ENCODE data around the gene NRK.

NRK gene

DNA sequence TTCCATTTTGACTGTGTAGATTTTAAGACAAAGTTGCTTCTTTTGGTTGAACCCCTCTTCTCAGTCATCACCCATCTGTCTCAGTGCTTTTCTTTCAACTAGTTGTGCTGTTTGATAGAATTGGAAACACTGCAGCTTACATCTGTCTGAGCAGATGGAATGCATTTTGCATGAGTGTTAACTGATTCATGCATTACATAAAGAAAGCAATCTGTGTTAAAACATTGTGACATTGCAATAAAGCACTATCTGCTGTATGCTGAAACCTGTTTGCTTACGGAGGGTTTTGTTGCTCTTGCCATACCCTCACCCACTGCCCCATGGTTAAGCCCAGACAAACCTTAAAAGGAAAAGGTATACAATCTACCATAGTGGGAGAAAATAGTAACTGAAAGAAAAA is 47.4 kb downstream of the NRK start:
- TF ChIP-seq EGR1 (IDR thresholded peaks at IDR 0.05) (no peak), TCF12 (IDR thresholded peaks at IDR 0.05; ENCODE audit: low read depth) (no peak), TEAD4 (IDR thresholded peaks at IDR 0.05) (no peak), USF1 (IDR thresholded peaks at IDR 0.05) (no peak), MAX (IDR thresholded peaks at IDR 0.05) (no peak), FOXM1 (IDR thresholded peaks at IDR 0.05; ENCODE audit: borderline replicate concordance, low read depth) (no peak), NFIC (IDR thresholded peaks at IDR 0.05) (no peak), ZBTB7A (IDR thresholded peaks at IDR 0.05; ENCODE audit: low read depth) (no peak), TAF1 (IDR thresholded peaks at IDR 0.05; ENCODE audit: low read depth) (no peak), RAD21 (IDR thresholded peaks at IDR 0.05; ENCODE audit: low read depth) (no peak), YY1 (IDR thresholded peaks at IDR 0.05; ENCODE audit: low read depth) (no peak), CEBPB (IDR thresholded peaks at IDR 0.05) (no peak), CREB1 (IDR thresholded peaks at IDR 0.05; ENCODE audit: low read depth) (no peak), EP300 (IDR thresholded peaks at IDR 0.05; ENCODE audit: borderline replicate concordance) (no peak)
- TF ChIP-seq, protein P1, sequence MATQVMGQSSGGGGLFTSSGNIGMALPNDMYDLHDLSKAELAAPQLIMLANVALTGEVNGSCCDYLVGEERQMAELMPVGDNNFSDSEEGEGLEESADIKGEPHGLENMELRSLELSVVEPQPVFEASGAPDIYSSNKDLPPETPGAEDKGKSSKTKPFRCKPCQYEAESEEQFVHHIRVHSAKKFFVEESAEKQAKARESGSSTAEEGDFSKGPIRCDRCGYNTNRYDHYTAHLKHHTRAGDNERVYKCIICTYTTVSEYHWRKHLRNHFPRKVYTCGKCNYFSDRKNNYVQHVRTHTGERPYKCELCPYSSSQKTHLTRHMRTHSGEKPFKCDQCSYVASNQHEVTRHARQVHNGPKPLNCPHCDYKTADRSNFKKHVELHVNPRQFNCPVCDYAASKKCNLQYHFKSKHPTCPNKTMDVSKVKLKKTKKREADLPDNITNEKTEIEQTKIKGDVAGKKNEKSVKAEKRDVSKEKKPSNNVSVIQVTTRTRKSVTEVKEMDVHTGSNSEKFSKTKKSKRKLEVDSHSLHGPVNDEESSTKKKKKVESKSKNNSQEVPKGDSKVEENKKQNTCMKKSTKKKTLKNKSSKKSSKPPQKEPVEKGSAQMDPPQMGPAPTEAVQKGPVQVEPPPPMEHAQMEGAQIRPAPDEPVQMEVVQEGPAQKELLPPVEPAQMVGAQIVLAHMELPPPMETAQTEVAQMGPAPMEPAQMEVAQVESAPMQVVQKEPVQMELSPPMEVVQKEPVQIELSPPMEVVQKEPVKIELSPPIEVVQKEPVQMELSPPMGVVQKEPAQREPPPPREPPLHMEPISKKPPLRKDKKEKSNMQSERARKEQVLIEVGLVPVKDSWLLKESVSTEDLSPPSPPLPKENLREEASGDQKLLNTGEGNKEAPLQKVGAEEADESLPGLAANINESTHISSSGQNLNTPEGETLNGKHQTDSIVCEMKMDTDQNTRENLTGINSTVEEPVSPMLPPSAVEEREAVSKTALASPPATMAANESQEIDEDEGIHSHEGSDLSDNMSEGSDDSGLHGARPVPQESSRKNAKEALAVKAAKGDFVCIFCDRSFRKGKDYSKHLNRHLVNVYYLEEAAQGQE (IDR thresholded peaks at IDR 0.05; ENCODE audit: low read depth): no peak

DNA sequence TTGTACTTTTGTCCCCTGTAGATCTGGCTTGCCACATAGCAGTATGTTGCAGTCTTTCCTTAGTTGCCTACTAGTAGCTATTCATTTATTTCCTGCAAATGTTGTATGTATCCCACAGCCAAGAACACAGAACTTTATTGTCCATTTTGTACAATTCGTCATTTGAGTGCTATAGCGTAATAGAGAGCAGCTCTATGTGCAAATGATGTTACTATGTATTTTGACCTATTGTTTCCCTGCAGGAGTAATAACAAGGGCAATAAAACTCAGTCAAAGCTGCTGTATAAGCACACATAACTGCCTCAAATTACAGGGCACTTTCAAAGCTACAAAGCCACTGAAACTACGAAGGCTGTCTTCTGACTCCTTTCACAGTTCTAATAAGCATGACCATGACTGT is 48.1 kb downstream of the NRK start:
- TF ChIP-seq, protein P1 (IDR thresholded peaks at IDR 0.05; ENCODE audit: low read depth): no peak
- TF ChIP-seq EGR1 (IDR thresholded peaks at IDR 0.05) (no peak), FOXM1 (IDR thresholded peaks at IDR 0.05; ENCODE audit: borderline replicate concordance, low read depth) (no peak), TEAD4 (IDR thresholded peaks at IDR 0.05) (no peak), ZBTB7A (IDR thresholded peaks at IDR 0.05; ENCODE audit: low read depth) (no peak), RAD21 (IDR thresholded peaks at IDR 0.05; ENCODE audit: low read depth) (no peak), USF1 (IDR thresholded peaks at IDR 0.05) (no peak), TAF1 (IDR thresholded peaks at IDR 0.05; ENCODE audit: low read depth) (no peak), NFIC (IDR thresholded peaks at IDR 0.05) (no peak)

- TF ChIP-seq CEBPB (IDR thresholded peaks at IDR 0.05) (no peak), FOXM1 (IDR thresholded peaks at IDR 0.05; ENCODE audit: borderline replicate concordance, low read depth) (no peak), TAF1 (IDR thresholded peaks at IDR 0.05; ENCODE audit: low read depth) (no peak), RAD21 (IDR thresholded peaks at IDR 0.05; ENCODE audit: low read depth) (no peak), ZBTB7A (IDR thresholded peaks at IDR 0.05; ENCODE audit: low read depth) (no peak), TEAD4 (IDR thresholded peaks at IDR 0.05) (no peak), MAX (IDR thresholded peaks at IDR 0.05) (no peak), EP300 (IDR thresholded peaks at IDR 0.05; ENCODE audit: borderline replicate concordance) (no peak), YY1 (IDR thresholded peaks at IDR 0.05; ENCODE audit: low read depth) (no peak), USF1 (IDR thresholded peaks at IDR 0.05) (no peak), EGR1 (IDR thresholded peaks at IDR 0.05) (no peak), CREB1 (IDR thresholded peaks at IDR 0.05; ENCODE audit: low read depth) (no peak), NFIC (IDR thresholded peaks at IDR 0.05) (no peak), TCF12 (IDR thresholded peaks at IDR 0.05; ENCODE audit: low read depth) (no peak)
- TF ChIP-seq, protein P1 (IDR thresholded peaks at IDR 0.05; ENCODE audit: low read depth): no peak
These were observed 50.6 kb downstream of the NRK start for GRCh38 chrX:105872941-105873340.

DNA sequence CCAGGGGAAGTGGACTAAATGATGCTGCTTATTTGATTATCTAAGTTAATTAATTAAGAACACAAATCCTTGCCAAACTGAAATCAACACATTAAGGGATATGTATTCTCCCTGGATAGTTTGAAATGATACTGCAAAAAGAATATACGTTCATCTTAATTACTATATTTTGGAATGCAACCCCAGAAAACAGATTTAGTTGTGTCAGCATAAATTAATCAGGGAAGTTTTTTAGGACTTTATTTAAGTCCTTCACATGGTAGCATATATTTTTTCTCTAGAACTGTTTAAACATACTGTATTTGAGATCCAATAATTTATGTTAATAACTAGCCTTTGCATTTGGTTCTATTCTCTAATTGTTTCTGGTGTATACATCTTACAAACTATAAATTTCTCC is 52.5 kb downstream of the NRK start:
- TF ChIP-seq, protein P1 (IDR thresholded peaks at IDR 0.05; ENCODE audit: low read depth): no peak
- TF ChIP-seq EP300 (IDR thresholded peaks at IDR 0.05; ENCODE audit: borderline replicate concordance) (no peak), NFIC (IDR thresholded peaks at IDR 0.05) (no peak), ZBTB7A (IDR thresholded peaks at IDR 0.05; ENCODE audit: low read depth) (no peak), EGR1 (IDR thresholded peaks at IDR 0.05) (no peak), CEBPB (IDR thresholded peaks at IDR 0.05) (no peak), CREB1 (IDR thresholded peaks at IDR 0.05; ENCODE audit: low read depth) (no peak), YY1 (IDR thresholded peaks at IDR 0.05; ENCODE audit: low read depth) (no peak), TAF1 (IDR thresholded peaks at IDR 0.05; ENCODE audit: low read depth) (no peak), RAD21 (IDR thresholded peaks at IDR 0.05; ENCODE audit: low read depth) (no peak), TCF12 (IDR thresholded peaks at IDR 0.05; ENCODE audit: low read depth) (no peak), TEAD4 (IDR thresholded peaks at IDR 0.05) (no peak), USF1 (IDR thresholded peaks at IDR 0.05) (no peak), MAX (IDR thresholded peaks at IDR 0.05) (no peak), FOXM1 (IDR thresholded peaks at IDR 0.05; ENCODE audit: borderline replicate concordance, low read depth) (no peak)
